GM12878 (cell line): ENCODE measurements around the gene ALB. TPM values are rescaled to one million over a fixed set of nuclear protein-coding genes. Genes with fewer than 3 reads are reported as not detected.

Experiments used
- ATAC-seq: fragments of 200-7000 bp; cut with Tn5 transposase; 3 replicates; pipeline ENCODE4 v1.9.1; 2020; ENCODE audit warnings: mild to moderate bottlenecking, moderate library complexity
- BruUV-seq: library from RNA; stranded (reverse); fragments of 400-500 nt; replicated peaks from 2 replicates; lab custom pipeline; 2021; lab: Mats Ljungman, UMichigan
- CTCF ChIA-PET: fragments of 300-600 bp; sonication (Branson Sonifier 250); formaldehyde crosslinking; extraction: SDS; loops from one replicate; lab custom pipeline; 2021; ENCODE audit warnings: inconsistent platforms; lab: Yijun Ruan, JAX
- POLR2A ChIA-PET: fragments of 350-600 bp; formaldehyde crosslinking; extraction: SDS; loops from one replicate; lab custom pipeline; 2021; ENCODE audit warnings: inconsistent platforms; lab: Charles Lee
- RAD21 ChIA-PET: fragments of 300-600 bp; sonication (Branson Sonifier 250); formaldehyde crosslinking; loops from one replicate; lab custom pipeline; 2023; ENCODE audit warnings: antibody characterized with exemption; ENCODE audit not compliant: unreplicated experiment; lab: Charles Lee
- SMC1A ChIA-PET: fragments of 300-600 bp; sonication (Branson Sonifier 250); formaldehyde crosslinking; loops from one replicate; lab custom pipeline; 2023; ENCODE audit not compliant: unreplicated experiment, uncharacterized antibody; lab: Charles Lee
- DNase-seq: peaks from one replicate; pipeline ENCODE4 v3.0.0-alpha.2; 2011; ENCODE audit warnings: low read depth, low spot score
- FAIRE-seq: peaks from 3 replicates; lab custom pipeline; 2011; peaks lifted over from hg19 to GRCh38; lab: Jason Lieb, UNC
- H2AFZ ChIP-seq: 2 replicates; pipeline ENCODE4 v1.6.0; 2011; ENCODE audit warnings: low read depth, low read length, control low read depth; ENCODE audit not compliant: control insufficient read depth
- H3K27ac ChIP-seq: 2 replicates; pipeline ENCODE4 v1.5.1; 2011; ENCODE audit warnings: control low read depth; ENCODE audit not compliant: control insufficient read depth, insufficient read depth
- H3K27me3 ChIP-seq, 2 experiments: replicated peaks in 1 of 2; 2 replicates each; pipeline versions ENCODE4 v1.6.0 to v1.6.1; 2011; ENCODE audit warnings: low read length in 1 of 2; ENCODE audit not compliant: control insufficient read depth in 2 of 2, insufficient read depth in 2 of 2
- H3K36me3 ChIP-seq, 2 experiments: 2 replicates each; pipeline ENCODE4 v1.5.1; 2011; ENCODE audit warnings: low read length in 1 of 2; ENCODE audit not compliant: control insufficient read depth in 2 of 2, insufficient read depth in 2 of 2
- H3K4me1 ChIP-seq: 2 replicates; pipeline ENCODE4 v1.6.1; 2011; ENCODE audit warnings: mild to moderate bottlenecking, low read length, moderate library complexity, mixed read lengths; ENCODE audit not compliant: control insufficient read depth, insufficient read depth
- H3K4me2 ChIP-seq: 2 replicates; pipeline ENCODE4 v1.6.0; 2011; ENCODE audit warnings: control low read depth; ENCODE audit not compliant: control insufficient read depth, insufficient read depth
- H3K4me3 ChIP-seq: fragments of 200-600 bp; sonication (generic); 2 replicates; pipeline ENCODE4 v1.5.1; 2016
- H3K79me2 ChIP-seq: 2 replicates; pipeline ENCODE4 v1.6.0; 2011; ENCODE audit warnings: low read length; ENCODE audit not compliant: control insufficient read depth, insufficient read depth
- H3K9ac ChIP-seq: 2 replicates; pipeline ENCODE4 v1.8.0; 2011; ENCODE audit warnings: low read length, control low read depth, mixed read lengths; ENCODE audit not compliant: control insufficient read depth, insufficient read depth
- H3K9me3 ChIP-seq: replicated peaks from 3 replicates; pipeline ENCODE4 v1.5.1; 2011; ENCODE audit warnings: mild to moderate bottlenecking, low read length; ENCODE audit not compliant: control insufficient read depth, insufficient read depth
- H4K20me1 ChIP-seq: 2 replicates; pipeline ENCODE4 v1.6.0; 2011; ENCODE audit not compliant: control insufficient read depth, insufficient read depth
- E4F1 ChIP-seq: fragments of 450-650 bp; IDR thresholded peaks from 2 replicates; pipeline ENCODE4 v1.6.1; 2018; ENCODE audit warnings: borderline replicate concordance, mild to moderate bottlenecking; ENCODE audit not compliant: partially characterized antibody
- EGR1 ChIP-seq, 2 experiments: IDR thresholded peaks; 1 replicate in 1 of 2; 2 replicates in 1 of 2; pipeline ENCODE4 v1.6.1; 2011 to 2012; ENCODE audit warnings: low read depth in 2 of 2, low read length in 2 of 2, borderline replicate concordance in 1 of 2, mild to moderate bottlenecking in 1 of 2, moderate library complexity in 1 of 2
- FOXM1 ChIP-seq: IDR thresholded peaks from 2 replicates; pipeline ENCODE4 v1.6.1; 2012; ENCODE audit warnings: low read depth, mild to moderate bottlenecking, inconsistent platforms, low read length, moderate library complexity
- HCFC1 ChIP-seq: fragments of 150-350 bp; IDR thresholded peaks from 2 replicates; pipeline ENCODE4 v1.6.1; 2014; ENCODE audit warnings: low read length
- JUNB ChIP-seq: IDR thresholded peaks from 2 replicates; pipeline ENCODE4 v1.6.1; 2016; ENCODE audit warnings: antibody characterized with exemption, mild to moderate bottlenecking
- KLF5 ChIP-seq: fragments of 450-650 bp; IDR thresholded peaks from 2 replicates; pipeline ENCODE4 v1.6.1; 2014; ENCODE audit warnings: mild to moderate bottlenecking; ENCODE audit not compliant: partially characterized antibody
- MYC ChIP-seq: IDR thresholded peaks from 2 replicates; pipeline ENCODE4 v1.6.1; 2011; ENCODE audit warnings: mild to moderate bottlenecking, low read length, moderate library complexity, inconsistent platforms; ENCODE audit not compliant: insufficient read depth, insufficient replicate concordance, insufficient read length, severe bottlenecking
- RBBP5 ChIP-seq: fragments of 200-600 bp; sonication (generic); conservative IDR thresholded peaks from 2 replicates; pipeline ENCODE4 v1.6.1; 2016
- STAT3 ChIP-seq: IDR thresholded peaks from 2 replicates; pipeline ENCODE4 v1.6.1; 2011; ENCODE audit warnings: low read depth, low read length, improper control_type of control experiment
- WRNIP1 ChIP-seq: IDR thresholded peaks from 2 replicates; pipeline ENCODE4 v1.6.1; 2011; ENCODE audit warnings: low read depth, low read length, improper control_type of control experiment, borderline replicate concordance
- WGBS: methylation state at CpG from one replicate; pipeline ENCODE4 v1.1.6; 2016; ENCODE audit warnings: low lambda C conversion rate; ENCODE audit not compliant: insufficient replicate concordance, insufficient coverage; ENCODE audit errors: missing lambda C conversion rate; 5-methylcytosine and 5-hydroxymethylcytosine counted together
- in situ Hi-C: fragments of 300-500 bp; cut with MboI; formaldehyde crosslinking; loops from 9 replicates; pipeline ENCODE4 v1.14.3; 2018; ENCODE audit warnings: mixed read lengths
- intact Hi-C: fragments of 100-400 bp; cut with micrococcal nuclease; formaldehyde crosslinking; loops from one replicate; pipeline ENCODE4 v1.14.2; 2022; ENCODE audit not compliant: unreplicated experiment
- polyA plus RNA-seq, 11 experiments: library from polyadenylated mRNA; depleted of rRNA in 4 of 11; unstranded in 6 of 11; stranded (reverse) in 5 of 11; fragments of >200 nt; fragmentation: Nextera tagmentation in 4 of 11; fragmentation: Illumina TruSeq in 1 of 11; extraction: Ambion mirVana in 4 of 11; extraction: Trizol in 1 of 11; gene quantifications; 1 replicate in 1 of 11; 2 replicates in 10 of 11; pipeline versions ENCODE4 v1.2.1 to v1.2.3, GENCODE V29; 2011 to 2016; ENCODE audit warnings: inconsistent platforms in 2 of 11, missing spikeins in 2 of 11, low read depth in 1 of 11
- total RNA-seq, 4 experiments: library from RNA; depleted of rRNA in 3 of 4; stranded (reverse); fragments of >200 nt in 3 of 4; fragmentation: Illumina TruSeq in 1 of 4; extraction: Trizol in 1 of 4; gene quantifications; 2 replicates each; pipeline versions ENCODE4 v1.2.1 to v1.2.3, GENCODE V29; 2013 to 2021
- TF ChIP-seq, protein P1 (sequence below): fragments of 450-650 bp; IDR thresholded peaks from 2 replicates; pipeline ENCODE4 v1.6.1; 2017; ENCODE audit warnings: mild to moderate bottlenecking
- TF ChIP-seq, protein P2 (sequence below): fragments of 450-650 bp; IDR thresholded peaks from 2 replicates; pipeline ENCODE4 v1.6.1; 2016; ENCODE audit warnings: mild to moderate bottlenecking
- TF ChIP-seq, protein P3 (sequence below): IDR thresholded peaks from 2 replicates; pipeline ENCODE4 v1.6.1; 2012; ENCODE audit warnings: low read depth, low read length, improper control_type of control experiment

The ALB gene
- total and polyA plus RNA-seq, 10 of the 15 experiments (the other 5 are each of a cell fraction or from before 2014, with no cell fraction given) = 0.05 to 29.0 TPM; not detected in 8

DNA sequence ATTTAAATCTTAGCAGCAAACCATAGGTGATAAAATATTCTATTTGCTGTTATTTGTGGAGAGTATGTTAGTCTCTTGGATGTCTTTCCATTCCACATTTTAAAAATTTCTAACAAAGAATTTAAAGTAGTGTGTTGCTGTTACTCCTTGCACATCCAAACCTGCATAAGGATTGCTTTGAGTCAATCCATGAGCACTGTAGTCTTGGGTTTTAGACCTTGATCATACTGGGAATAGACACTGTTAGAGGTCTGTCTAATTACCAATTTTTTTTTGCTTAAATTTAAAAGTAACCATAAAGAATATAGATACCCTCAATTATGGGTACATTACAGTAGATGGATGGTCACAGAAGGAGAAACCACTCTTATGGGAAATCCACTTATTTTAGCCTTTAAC lies 33.5 kb downstream of the ALB start (continued):
- TF ChIP-seq, protein P1, sequence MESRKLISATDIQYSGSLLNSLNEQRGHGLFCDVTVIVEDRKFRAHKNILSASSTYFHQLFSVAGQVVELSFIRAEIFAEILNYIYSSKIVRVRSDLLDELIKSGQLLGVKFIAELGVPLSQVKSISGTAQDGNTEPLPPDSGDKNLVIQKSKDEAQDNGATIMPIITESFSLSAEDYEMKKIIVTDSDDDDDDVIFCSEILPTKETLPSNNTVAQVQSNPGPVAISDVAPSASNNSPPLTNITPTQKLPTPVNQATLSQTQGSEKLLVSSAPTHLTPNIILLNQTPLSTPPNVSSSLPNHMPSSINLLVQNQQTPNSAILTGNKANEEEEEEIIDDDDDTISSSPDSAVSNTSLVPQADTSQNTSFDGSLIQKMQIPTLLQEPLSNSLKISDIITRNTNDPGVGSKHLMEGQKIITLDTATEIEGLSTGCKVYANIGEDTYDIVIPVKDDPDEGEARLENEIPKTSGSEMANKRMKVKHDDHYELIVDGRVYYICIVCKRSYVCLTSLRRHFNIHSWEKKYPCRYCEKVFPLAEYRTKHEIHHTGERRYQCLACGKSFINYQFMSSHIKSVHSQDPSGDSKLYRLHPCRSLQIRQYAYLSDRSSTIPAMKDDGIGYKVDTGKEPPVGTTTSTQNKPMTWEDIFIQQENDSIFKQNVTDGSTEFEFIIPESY = no peak
- no peak for TF ChIP-seq HCFC1

DNA sequence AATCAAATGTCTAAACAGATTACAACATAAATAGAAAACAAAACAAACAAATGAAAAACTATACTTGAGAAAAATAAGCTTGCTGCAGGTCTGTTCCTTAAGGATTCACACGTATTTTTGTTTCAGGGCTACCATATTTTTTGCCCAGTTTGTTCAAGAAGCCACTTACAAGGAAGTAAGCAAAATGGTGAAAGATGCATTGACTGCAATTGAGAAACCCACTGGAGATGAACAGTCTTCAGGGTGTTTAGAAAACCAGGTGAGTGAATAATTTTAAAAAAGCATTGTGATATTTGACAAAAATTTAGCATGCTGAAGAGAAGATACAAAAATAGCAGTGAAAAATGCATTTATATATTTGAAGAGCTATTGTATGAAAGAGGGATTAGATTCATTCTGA lies 34.0 kb downstream of the ALB start:
- Histone ChIP-seq H3K36me3 (no peaks in the 10 kb centered on the region), H3K4me1 (no peaks in the 10 kb centered on the region), H3K4me3 (no peak overlapping the region), H3K9ac (no peak overlapping the region), H3K27me3 (no peaks in the 10 kb centered on the region), H4K20me1 (no peaks in the 10 kb centered on the region), H3K27ac (no peak overlapping the region), H2AFZ (no peak overlapping the region), H3K79me2 (no peaks in the 10 kb centered on the region), H3K9me3 (no peaks in the 10 kb centered on the region), H3K4me2 (no peak overlapping the region)
- 6% methylated on average over 1 of the region's 1 CpG for WGBS
- in situ Hi-C loops = no loop called here
- no peak for DNase-seq
- SMC1A ChIA-PET = interaction anchor here (1.1 to 1.8 kb wide), 5 partner anchors 10 to 258 kb away, joined by 3 to 7 read pairs (median 3); no protein-coding TSS in a partner anchor
- no peak for FAIRE-seq
- no peak for ATAC-seq
- BruUV-seq = no TSS peak
- CTCF ChIA-PET = interaction anchor here (1.0 to 1.9 kb wide), 8 partner anchors 9 to 216 kb away, joined by 3 to 7 read pairs (median 4); no protein-coding TSS in a partner anchor
- POLR2A ChIA-PET = no interaction called here
- RAD21 ChIA-PET = interaction anchor here (1.3 to 1.5 kb wide), 2 partner anchors 13 to 97 kb away, joined by 3 to 4 read pairs; no protein-coding TSS in a partner anchor
- intact Hi-C loops = no loop called here
- no peak for TF ChIP-seq EGR1 (IDR thresholded peaks at IDR 0.05; ENCODE audit: borderline replicate concordance in 1 of 2, low read depth in 2 of 2, low read length in 2 of 2)
- TF ChIP-seq KLF5 = no peak
- TF ChIP-seq, protein P2, sequence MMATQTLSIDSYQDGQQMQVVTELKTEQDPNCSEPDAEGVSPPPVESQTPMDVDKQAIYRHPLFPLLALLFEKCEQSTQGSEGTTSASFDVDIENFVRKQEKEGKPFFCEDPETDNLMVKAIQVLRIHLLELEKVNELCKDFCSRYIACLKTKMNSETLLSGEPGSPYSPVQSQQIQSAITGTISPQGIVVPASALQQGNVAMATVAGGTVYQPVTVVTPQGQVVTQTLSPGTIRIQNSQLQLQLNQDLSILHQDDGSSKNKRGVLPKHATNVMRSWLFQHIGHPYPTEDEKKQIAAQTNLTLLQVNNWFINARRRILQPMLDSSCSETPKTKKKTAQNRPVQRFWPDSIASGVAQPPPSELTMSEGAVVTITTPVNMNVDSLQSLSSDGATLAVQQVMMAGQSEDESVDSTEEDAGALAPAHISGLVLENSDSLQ = no peak
- TF ChIP-seq, protein P3, sequence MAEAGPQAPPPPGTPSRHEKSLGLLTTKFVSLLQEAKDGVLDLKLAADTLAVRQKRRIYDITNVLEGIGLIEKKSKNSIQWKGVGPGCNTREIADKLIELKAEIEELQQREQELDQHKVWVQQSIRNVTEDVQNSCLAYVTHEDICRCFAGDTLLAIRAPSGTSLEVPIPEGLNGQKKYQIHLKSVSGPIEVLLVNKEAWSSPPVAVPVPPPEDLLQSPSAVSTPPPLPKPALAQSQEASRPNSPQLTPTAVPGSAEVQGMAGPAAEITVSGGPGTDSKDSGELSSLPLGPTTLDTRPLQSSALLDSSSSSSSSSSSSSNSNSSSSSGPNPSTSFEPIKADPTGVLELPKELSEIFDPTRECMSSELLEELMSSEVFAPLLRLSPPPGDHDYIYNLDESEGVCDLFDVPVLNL = no peak
- TF ChIP-seq JUNB = no peak
- no peak for TF ChIP-seq STAT3
- TF ChIP-seq E4F1 = no peak
- no peak for TF ChIP-seq RBBP5
- TF ChIP-seq FOXM1 = no peak
- no peak for TF ChIP-seq WRNIP1
- TF ChIP-seq MYC = no peak
